MM.1S (cell line): Measurements from ENCODE around the gene GRK4.

Experiments used
- DNase-seq: peaks from one replicate; pipeline ENCODE4 v3.0.0-alpha.2; 2015
- H2AFZ ChIP-seq: fragments of 300-600 bp; sonication (generic); 2 replicates; pipeline ENCODE4 v1.6.0; 2016; ENCODE audit warnings: antibody characterized with exemption, low read length
- H3F3A ChIP-seq: fragments of 300-600 bp; sonication (generic); 2 replicates; pipeline ENCODE4 v1.6.1; 2016; ENCODE audit warnings: mild to moderate bottlenecking, antibody characterized with exemption, low read length, moderate library complexity, mixed read lengths; ENCODE audit not compliant: insufficient read depth
- H3K27ac ChIP-seq: fragments of 300-600 bp; sonication (generic); 2 replicates; pipeline ENCODE4 v1.5.1; 2016; ENCODE audit warnings: mild to moderate bottlenecking, low read length
- H3K27me3 ChIP-seq: fragments of 300-600 bp; sonication (generic); replicated peaks from 2 replicates; pipeline ENCODE4 v1.6.0; 2016; ENCODE audit warnings: low read length; ENCODE audit not compliant: insufficient read depth
- H3K36me3 ChIP-seq: fragments of 300-600 bp; sonication (generic); replicated peaks from 2 replicates; pipeline ENCODE4 v1.6.1; 2016; ENCODE audit warnings: mild to moderate bottlenecking, low read length, mixed read lengths; ENCODE audit not compliant: insufficient read depth
- H3K4me1 ChIP-seq: fragments of 300-600 bp; sonication (generic); 2 replicates; pipeline ENCODE4 v1.6.1; 2016; ENCODE audit warnings: low read length, mixed read lengths
- H3K4me2 ChIP-seq: fragments of 300-600 bp; sonication (generic); 2 replicates; pipeline ENCODE4 v1.6.0; 2016; ENCODE audit warnings: low read depth, low read length
- H3K4me3 ChIP-seq: fragments of 300-600 bp; sonication (generic); 2 replicates; pipeline ENCODE4 v1.5.1; 2016; ENCODE audit warnings: low read length, mixed read lengths
- H3K79me2 ChIP-seq: fragments of 300-600 bp; sonication (generic); 2 replicates; pipeline ENCODE4 v1.6.1; 2016; ENCODE audit warnings: mixed run types, low read length, mixed read lengths
- H3K9ac ChIP-seq: fragments of 300-600 bp; sonication (generic); 2 replicates; pipeline ENCODE4 v1.6.1; 2016; ENCODE audit warnings: low read length, mixed read lengths
- H3K9me2 ChIP-seq: fragments of 300-600 bp; sonication (generic); replicated peaks from 2 replicates; pipeline ENCODE4 v1.6.1; 2016; ENCODE audit warnings: mild to moderate bottlenecking, low read length, mixed read lengths; ENCODE audit not compliant: insufficient read depth
- H3K9me3 ChIP-seq: fragments of 300-600 bp; sonication (generic); replicated peaks from 2 replicates; pipeline ENCODE4 v1.6.1; 2016; ENCODE audit warnings: mild to moderate bottlenecking, low read length, mixed read lengths; ENCODE audit not compliant: insufficient read depth
- H4K20me1 ChIP-seq: fragments of 300-600 bp; sonication (generic); 2 replicates; pipeline ENCODE4 v1.6.1; 2016; ENCODE audit warnings: mild to moderate bottlenecking, low read length, moderate library complexity, mixed read lengths; ENCODE audit not compliant: insufficient read depth
- EZH2 ChIP-seq: fragments of 300-600 bp; sonication (generic); optimal IDR thresholded peaks from 2 replicates; pipeline ENCODE3; 2017; ENCODE audit warnings: low read depth, mild to moderate bottlenecking, antibody characterized with exemption, low read length, mixed read lengths
- EZH2phosphoT487 ChIP-seq: fragments of 300-600 bp; sonication (generic); IDR thresholded peaks from 2 replicates; pipeline ENCODE4 v1.6.1; 2018; ENCODE audit warnings: antibody characterized with exemption, low read length
- TF ChIP-seq, protein P1 (sequence below): fragments of 300-600 bp; sonication (generic); IDR thresholded peaks from 2 replicates; pipeline ENCODE4 v1.5.1; 2016; ENCODE audit warnings: antibody characterized with exemption, low read length, mixed read lengths

Gene GRK4

DNA sequence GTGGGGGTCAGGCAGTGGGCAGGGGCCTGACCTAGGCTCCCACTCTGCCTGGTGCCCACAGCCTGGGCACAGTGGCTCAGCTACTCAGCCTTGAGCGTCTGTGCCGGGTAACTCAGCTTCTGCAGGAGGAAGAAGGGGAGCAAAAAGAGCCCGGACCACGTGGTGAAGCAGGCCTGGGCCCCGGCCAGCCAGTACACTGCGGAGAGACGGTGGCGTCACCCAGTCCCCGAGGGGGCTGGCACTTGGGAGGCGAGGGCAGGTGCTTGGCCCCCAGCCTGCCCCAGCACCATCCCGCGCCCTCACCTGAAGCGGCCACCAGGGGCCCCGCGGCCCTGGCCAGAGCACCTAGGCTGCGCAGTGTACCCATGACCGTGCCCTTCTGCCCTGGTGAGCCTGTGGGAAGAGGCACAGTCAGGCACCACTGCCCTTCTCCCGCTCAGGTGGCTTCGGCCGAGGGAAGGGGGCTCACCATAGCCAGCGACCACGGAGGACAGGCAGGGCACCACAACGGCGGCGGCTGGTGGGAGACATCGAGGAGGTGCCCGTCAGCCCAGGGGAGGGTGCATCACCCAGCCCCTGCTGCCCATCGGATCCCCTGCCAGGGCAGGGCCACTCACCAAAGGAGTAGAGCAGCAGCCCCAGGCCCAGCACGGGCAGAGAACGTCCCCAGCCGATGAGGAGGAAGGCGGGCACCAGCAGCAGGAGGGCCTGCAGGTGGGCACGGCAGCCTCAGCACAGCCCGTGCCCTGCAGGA lies 32.4 kb upstream of the GRK4 start:
- Histone ChIP-seq H2AFZ (no peak overlapping the region), H3K9me2 (no peaks in the 10 kb centered on the region), H3K27ac (no peak overlapping the region), H3F3A (peaks cover 7% of the 10 kb centered on the region; the same call in 1 of the 2 replicates), H4K20me1 (no peaks in the 10 kb centered on the region), H3K4me3 (no peak overlapping the region), H3K79me2 (no peaks in the 10 kb centered on the region; the same call in 1 of the 2 replicates), H3K36me3 (no peaks in the 10 kb centered on the region), H3K9ac (no peak overlapping the region), H3K4me2 (no peak overlapping the region), H3K4me1 (peaks cover 6% of the 10 kb centered on the region; the same call in 1 of the 2 replicates), H3K9me3 (no peaks in the 10 kb centered on the region), H3K27me3 (no peaks in the 10 kb centered on the region)
- no peak for DNase-seq
- TF ChIP-seq EZH2phosphoT487, result no peak
- TF ChIP-seq, protein P1, sequence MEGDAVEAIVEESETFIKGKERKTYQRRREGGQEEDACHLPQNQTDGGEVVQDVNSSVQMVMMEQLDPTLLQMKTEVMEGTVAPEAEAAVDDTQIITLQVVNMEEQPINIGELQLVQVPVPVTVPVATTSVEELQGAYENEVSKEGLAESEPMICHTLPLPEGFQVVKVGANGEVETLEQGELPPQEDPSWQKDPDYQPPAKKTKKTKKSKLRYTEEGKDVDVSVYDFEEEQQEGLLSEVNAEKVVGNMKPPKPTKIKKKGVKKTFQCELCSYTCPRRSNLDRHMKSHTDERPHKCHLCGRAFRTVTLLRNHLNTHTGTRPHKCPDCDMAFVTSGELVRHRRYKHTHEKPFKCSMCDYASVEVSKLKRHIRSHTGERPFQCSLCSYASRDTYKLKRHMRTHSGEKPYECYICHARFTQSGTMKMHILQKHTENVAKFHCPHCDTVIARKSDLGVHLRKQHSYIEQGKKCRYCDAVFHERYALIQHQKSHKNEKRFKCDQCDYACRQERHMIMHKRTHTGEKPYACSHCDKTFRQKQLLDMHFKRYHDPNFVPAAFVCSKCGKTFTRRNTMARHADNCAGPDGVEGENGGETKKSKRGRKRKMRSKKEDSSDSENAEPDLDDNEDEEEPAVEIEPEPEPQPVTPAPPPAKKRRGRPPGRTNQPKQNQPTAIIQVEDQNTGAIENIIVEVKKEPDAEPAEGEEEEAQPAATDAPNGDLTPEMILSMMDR, result no peak
- no peak for TF ChIP-seq EZH2

DNA sequence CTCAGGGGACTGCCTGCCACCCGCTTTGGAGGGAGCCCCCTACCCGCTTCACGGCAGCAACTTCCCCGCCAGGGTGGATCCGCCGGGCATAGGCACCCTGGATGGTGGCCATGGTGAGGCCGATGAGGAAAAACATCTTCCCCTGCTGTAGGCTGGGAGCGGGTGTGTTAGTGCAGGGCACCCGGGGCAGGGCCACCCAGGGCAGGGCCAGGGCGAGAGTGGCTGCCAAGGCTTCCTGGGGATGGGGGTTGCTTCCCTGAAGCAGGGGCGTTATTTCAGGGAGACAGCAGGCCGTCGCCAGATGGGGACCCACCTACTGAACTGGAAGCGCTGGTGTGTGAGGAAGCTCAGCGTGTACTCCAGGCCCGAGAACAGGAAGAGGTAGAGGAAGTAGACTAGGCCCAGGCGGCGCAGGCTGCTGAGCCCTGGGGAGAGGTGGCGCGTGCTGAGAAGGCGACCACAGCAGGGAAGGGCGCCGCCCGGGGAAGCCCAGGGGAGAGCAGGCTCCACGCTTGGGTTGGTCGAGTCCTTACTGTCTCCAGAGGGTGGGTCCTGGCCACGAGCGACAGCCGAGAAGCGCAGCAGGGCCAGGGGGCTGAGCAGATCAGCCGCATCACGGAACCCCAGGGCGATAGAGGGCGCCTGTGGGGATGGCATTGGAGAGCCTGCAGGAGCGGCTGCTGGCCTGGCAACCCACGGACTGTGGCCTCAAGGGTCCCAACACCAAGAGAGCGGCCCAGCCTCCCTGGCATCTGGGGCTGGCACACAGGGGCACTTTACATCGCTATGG lies 31.7 kb upstream of the GRK4 start:
- Histone ChIP-seq H3K4me1 (peaks cover 8% of the 10 kb centered on the region; the same call in 1 of the 2 replicates), H2AFZ (no peak overlapping the region), H3K27ac (no peak overlapping the region), H3K4me2 (no peak overlapping the region), H3K4me3 (no peak overlapping the region), H4K20me1 (no peaks in the 10 kb centered on the region), H3K27me3 (no peaks in the 10 kb centered on the region), H3K79me2 (no peaks in the 10 kb centered on the region; the same call in 1 of the 2 replicates), H3K36me3 (no peaks in the 10 kb centered on the region), H3K9me3 (no peaks in the 10 kb centered on the region), H3K9me2 (no peaks in the 10 kb centered on the region), H3F3A (peaks cover 14% of the 10 kb centered on the region; the same call in 1 of the 2 replicates), H3K9ac (no peak overlapping the region)
- no peak for DNase-seq
- no peak for TF ChIP-seq EZH2
- TF ChIP-seq EZH2phosphoT487, result no peak
- TF ChIP-seq, protein P1, result no peak

DNA sequence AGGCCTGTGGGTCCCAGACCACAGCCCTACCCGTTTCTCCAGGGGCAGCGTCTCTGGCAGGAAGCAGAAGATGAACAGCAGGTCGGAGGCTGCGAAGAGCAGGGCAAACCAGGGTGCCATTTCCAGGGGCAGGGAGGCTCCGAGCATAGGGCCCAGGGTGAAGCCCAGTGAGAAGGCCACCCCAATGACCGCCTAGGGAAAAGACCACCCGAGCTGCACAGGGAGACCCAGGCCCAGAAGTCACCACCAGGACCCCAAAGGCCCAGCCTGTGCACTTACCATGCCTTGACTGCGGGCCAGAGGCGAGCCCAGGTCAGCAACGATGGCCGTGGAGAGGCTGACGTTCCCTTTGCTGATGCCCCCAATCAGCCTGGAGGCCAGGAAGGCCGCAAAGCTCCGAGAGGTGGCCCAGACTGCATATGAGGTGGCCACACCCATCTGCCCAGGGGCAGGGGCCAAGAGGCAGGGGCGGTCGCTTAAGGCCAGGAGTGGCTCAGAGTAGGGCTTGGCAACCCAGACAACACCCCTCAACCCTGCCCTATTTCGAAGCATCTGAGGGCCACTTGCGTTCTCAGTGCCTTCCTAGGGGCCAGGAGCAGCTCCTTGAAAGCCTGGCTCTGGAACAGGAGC lies 30.9 kb upstream of the GRK4 start:
- H3K9ac ChIP-seq, result no peak overlapping the region
- DNase-seq, result no peak
- H3K27ac ChIP-seq, result no peak overlapping the region
- H3K9me3 ChIP-seq, result no peaks in the 10 kb centered on the region
- no peaks in the 10 kb centered on the region for H3K9me2 ChIP-seq
- H4K20me1 ChIP-seq, result no peaks in the 10 kb centered on the region
- H3K27me3 ChIP-seq, result no peaks in the 10 kb centered on the region
- TF ChIP-seq EZH2 (no peak), EZH2phosphoT487 (no peak)
- TF ChIP-seq, protein P1, result no peak
- peaks cover 18% of the 10 kb centered on the region; the same call in 1 of the 2 replicates for H3F3A ChIP-seq
- H3K79me2 ChIP-seq, result no peaks in the 10 kb centered on the region; the same call in 1 of the 2 replicates
- H3K4me1 ChIP-seq, result peaks cover 8% of the 10 kb centered on the region; the same call in 1 of the 2 replicates
- no peak overlapping the region for H3K4me3 ChIP-seq
- H3K4me2 ChIP-seq, result no peak overlapping the region
- no peaks in the 10 kb centered on the region for H3K36me3 ChIP-seq
- H2AFZ ChIP-seq, result no peak overlapping the region
